ENCODE measurements around the gene ATG4B.
"Not testable (repeated sequence)": the region's sequence is repeated elsewhere in the genome, so short reads cannot be mapped to it uniquely, and the experiment has no call there.

ATG4B gene

GRCh38 chr2:241637018-241637794 is at the start of gene ATG4B, which contains the start of gene THAP4:
TSS of gene ATG4B (plus strand) at chr2:241637693. CDS start at chr2:241637715, 22 bp downstream.
TSS of gene THAP4 (minus strand) at chr2:241637158. CDS start at chr2:241637017, 141 bp downstream.
- DNase-seq, result peak; percentile 22

- not testable (repeated sequence) for DNase-seq
Measured at GRCh38 chr2:241589863-241590262, 47.6 kb upstream of the ATG4B start.

GRCh38 chr2:241590496-241591455 is 46.7 kb upstream of the ATG4B start:
- DNase-seq, result not testable (repeated sequence)

GRCh38 chr2:241592126-241592845 is 45.2 kb upstream of the ATG4B start:
- DNase-seq, result no peak

GRCh38 chr2:241593271-241593670 is 44.2 kb upstream of the ATG4B start:
- no peak for DNase-seq

- no peak for DNase-seq
Measured at GRCh38 chr2:241595600-241596140, 41.8 kb upstream of the ATG4B start.

- DNase-seq, result no peak
Measured at GRCh38 chr2:241597561-241597960, 39.9 kb upstream of the ATG4B start.

GRCh38 chr2:241598061-241598460 is 39.4 kb upstream of the ATG4B start:
- no peak for DNase-seq

GRCh38 chr2:241598487-241598886 is 39.0 kb upstream of the ATG4B start:
- no peak for DNase-seq

- no peak for DNase-seq
Measured at GRCh38 chr2:241599615-241600014, 37.9 kb upstream of the ATG4B start.

GRCh38 chr2:241601841-241602240 is 35.7 kb upstream of the ATG4B start:
- DNase-seq, result no peak

- DNase-seq, result no peak
Measured at GRCh38 chr2:241602720-241603119, 34.8 kb upstream of the ATG4B start.

- no peak for DNase-seq
Measured at GRCh38 chr2:241603686-241604085, 33.8 kb upstream of the ATG4B start.

GRCh38 chr2:241606186-241606585 is 31.3 kb upstream of the ATG4B start:
- DNase-seq, result no peak

GRCh38 chr2:241607162-241607885 is 30.2 kb upstream of the ATG4B start:
- no peak for DNase-seq

GRCh38 chr2:241608881-241609280 is 28.6 kb upstream of the ATG4B start:
- no peak for DNase-seq

GRCh38 chr2:241609859-241610793 is 27.4 kb upstream of the ATG4B start:
- no peak for DNase-seq

- DNase-seq, result no peak
Measured at GRCh38 chr2:241611062-241611461, 26.4 kb upstream of the ATG4B start.

- no peak for DNase-seq
Measured at GRCh38 chr2:241612156-241613016, 25.1 kb upstream of the ATG4B start.

Data from NCI-H2081 treated with DMSO at 0.1 percent for 48 hours (cell line).